Retinal pigment epithelial cell (primary cell): ENCODE results near the gene MUC22.
A peak's percentile ranks its signal among the peaks of the same experiment; 100 is the strongest.
"Not testable (repeated sequence)": the region's sequence is repeated elsewhere in the genome, so short reads cannot be mapped to it uniquely, and the experiment has no call there.

ENCODE experiments used
- DNase-seq: peaks from one replicate; pipeline ENCODE4 v3.0.0-alpha.2; 2010; ENCODE audit warnings: low read depth
- H3K4me3 ChIP-seq: 2 replicates; pipeline ENCODE4 v1.5.1; 2011; ENCODE audit warnings: mild to moderate bottlenecking, low read length, control low read depth, moderate library complexity
- CTCF ChIP-seq: conservative IDR thresholded peaks from 2 replicates; pipeline ENCODE4 v1.5.1; 2011; ENCODE audit warnings: low read depth, low read length, control low read depth, inconsistent platforms

The MUC22 gene

DNA sequence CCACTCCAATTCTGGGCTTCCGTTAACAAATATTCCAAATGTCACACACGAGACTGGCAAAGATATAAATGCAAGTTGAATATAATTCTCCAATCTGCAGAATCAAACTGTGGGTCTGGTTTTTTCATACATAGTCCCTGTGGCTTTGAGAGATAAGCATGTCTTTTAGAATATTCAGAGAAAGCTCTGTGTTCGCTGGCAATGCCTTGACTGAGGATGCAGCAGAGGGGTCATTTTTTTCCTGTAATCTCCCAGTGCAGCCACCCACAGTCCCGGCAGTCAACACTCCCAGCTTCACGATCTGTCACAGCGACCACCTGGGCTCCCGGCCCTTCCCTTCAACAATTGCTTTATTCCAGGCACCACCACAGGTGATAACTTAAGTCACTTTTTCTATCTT is 30.5 kb downstream of the MUC22 start:
- no peak for TF ChIP-seq CTCF
- no peak for DNase-seq
- no peak overlapping the region for H3K4me3 ChIP-seq

DNA sequence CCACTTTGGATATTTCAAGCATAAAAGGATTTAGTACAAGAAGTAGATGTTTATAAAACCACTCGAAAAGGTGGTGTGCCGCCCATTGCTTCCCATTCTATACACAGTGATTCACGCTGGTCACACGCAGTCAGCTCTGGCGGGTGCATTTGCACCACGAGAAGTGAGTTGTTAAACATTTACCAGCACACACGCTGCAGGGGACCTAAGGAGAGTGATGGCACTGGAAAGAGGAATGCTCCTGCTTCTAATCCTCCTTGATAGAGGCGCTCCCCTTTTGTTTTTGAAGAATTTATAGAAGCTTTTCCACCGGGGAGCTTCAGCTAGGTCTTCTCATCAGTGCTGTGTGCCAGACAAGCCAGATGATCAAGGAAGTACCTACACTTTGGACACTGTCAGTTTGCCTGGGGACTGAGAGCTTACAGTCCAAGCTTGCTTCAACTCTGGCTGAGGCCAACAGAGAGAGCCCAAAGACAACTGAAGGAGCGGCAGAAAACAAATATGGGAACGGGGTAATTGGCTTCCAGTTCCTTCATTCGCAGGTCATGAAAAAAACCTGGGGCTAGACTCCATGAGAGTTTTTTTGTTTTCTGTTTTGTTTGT is 31.2 kb downstream of the MUC22 start:
- no peak overlapping the region for H3K4me3 ChIP-seq
- no peak for DNase-seq
- TF ChIP-seq CTCF = no peak

GRCh38 chr6:31042806-31043205 is 32.5 kb downstream of the MUC22 start:
- no peak overlapping the region for H3K4me3 ChIP-seq
- TF ChIP-seq CTCF = peak; percentile 64
- no peak for DNase-seq

DNA sequence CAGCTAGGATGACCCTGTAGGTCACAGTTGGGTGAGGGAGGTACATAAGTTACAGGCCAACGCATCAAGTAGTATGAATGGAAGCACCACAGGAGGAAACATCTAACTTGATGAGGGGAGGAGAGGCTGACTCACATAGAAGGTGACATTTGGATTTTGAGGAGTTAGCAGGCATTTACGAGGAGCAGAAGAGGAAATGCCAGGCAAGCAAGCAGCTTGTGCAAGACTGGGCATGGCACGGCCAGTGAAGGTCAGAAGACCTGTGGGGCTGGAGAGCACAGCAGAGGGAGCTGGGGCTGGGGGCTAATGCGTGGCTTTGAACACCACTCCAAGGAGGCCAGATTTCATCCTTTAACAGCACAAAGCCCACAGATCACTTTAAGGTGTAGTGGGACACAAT is 37.8 kb downstream of the MUC22 start:
- no peak for DNase-seq
- no peak overlapping the region for H3K4me3 ChIP-seq
- no peak for TF ChIP-seq CTCF

GRCh38 chr6:31049518-31049917 is 39.2 kb downstream of the MUC22 start:
- TF ChIP-seq CTCF = no peak
- no peak for DNase-seq
- no peak overlapping the region for H3K4me3 ChIP-seq

DNA sequence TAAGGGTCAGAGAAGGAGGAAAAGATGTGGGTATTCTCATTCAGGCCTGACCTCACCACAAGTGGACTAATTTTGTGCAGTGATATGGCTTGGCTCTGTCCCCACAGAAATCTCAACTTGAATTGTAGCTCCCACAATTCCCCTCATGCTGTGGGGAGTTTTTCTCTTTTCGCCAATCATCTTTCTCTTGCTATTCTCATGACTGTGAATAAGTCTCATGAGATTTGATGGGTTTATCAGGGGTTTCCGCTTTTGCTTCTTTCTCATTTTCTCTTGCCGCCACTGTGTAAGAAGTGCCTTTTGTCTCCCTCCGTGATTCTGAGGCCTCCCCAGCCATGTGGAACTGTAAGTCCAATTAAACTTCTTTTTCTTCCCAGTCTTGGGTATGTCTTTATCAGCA is 42.9 kb downstream of the MUC22 start:
- not testable (repeated sequence) for H3K4me3 ChIP-seq, DNase-seq

GRCh38 chr6:31053873-31054272 is 43.6 kb downstream of the MUC22 start:
- no peak for TF ChIP-seq CTCF
- no peak for DNase-seq
- no peak overlapping the region for H3K4me3 ChIP-seq

DNA sequence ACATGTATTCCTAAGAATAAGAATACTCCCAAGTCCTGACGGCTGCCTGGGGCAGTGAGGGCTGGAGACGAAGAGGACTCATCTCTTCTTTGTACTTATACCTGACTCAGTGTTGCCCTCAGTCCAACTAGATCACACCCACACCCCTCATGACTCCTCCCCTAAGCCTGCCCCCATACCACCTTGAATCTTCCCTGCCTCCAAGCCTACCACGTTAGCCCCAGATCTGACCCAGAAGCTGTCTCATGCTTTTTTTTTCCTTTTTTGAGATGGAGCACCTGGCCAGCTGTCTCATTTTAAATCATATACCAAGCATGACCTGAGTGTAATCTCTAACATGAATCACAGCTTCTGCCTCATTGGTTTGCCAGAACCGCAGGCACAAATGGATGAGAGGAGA is 45.2 kb downstream of the MUC22 start:
- TF ChIP-seq CTCF = no peak
- H3K4me3 ChIP-seq = no peak overlapping the region
- DNase-seq = no peak
